Gastroesophageal sphincter (tissue), 3 donors: Measurements from ENCODE around the gene EIF4A3.

Experiments used
- EP300 ChIP-seq: sonication (generic); formaldehyde crosslinking; IDR thresholded peaks from one replicate; pipeline ENCODE4 v1.6.1; 2017; ENCODE audit warnings: antibody characterized with exemption, mild to moderate bottlenecking
- POLR2A ChIP-seq, 2 donors: fragments of 450-650 bp; IDR thresholded peaks; one replicate each; pipeline ENCODE4 v1.6.1; 2017; ENCODE audit warnings: antibody characterized with exemption in 2 of 2, mild to moderate bottlenecking in 2 of 2, moderate library complexity in 1 of 2
- POLR2AphosphoS5 ChIP-seq: sonication (generic); formaldehyde crosslinking; IDR thresholded peaks from one replicate; pipeline ENCODE4 v1.6.1; 2017; ENCODE audit warnings: antibody characterized with exemption
- TF ChIP-seq, protein P1 (sequence below), 4 experiments: fragments of 200-600 bp in 2 of 4; fragments of 450-650 bp in 2 of 4; sonication (generic) in 1 of 4; IDR thresholded peaks; one replicate each; pipeline ENCODE4 v1.5.1; 2017 to 2019; ENCODE audit warnings: antibody characterized with exemption in 4 of 4, mild to moderate bottlenecking in 2 of 4, moderate library complexity in 2 of 4

DNA sequence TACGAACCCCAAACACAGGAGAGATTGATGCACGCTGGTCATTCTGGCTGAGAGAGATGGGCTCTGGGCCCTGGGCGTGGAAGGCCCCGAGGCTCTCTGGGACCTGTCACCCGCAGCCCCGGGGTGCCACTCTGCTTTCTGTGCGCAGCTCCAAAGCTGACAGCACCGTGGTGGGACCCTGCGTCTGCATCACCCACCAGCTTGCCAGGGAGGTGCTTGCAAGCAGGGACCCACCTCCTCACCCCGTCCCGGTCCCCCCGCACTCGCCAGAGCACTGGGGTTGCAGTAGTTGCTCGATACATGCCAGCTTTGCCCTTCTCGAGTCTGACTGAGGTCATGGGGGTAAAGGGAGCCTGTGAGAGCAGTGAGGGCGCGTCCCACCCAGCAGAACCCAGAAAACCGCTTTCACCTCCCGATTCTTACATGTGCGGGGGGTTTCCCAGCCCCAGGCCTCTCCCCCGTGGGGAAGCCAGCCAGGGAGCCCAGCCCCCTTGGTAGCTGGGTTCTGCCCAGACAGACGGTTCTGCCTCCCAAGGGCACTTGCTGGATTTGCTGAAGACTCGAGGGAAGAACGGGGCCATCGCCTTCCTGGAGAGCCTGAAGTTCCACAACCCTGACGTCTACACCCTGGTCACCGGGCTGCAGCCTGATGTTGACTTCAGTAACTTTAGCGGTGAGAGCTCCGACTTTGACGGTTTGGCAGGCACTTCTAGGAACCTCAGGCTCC lies 35.4 kb upstream of the EIF4A3 start:
- TF ChIP-seq POLR2AphosphoS5 (no peak), POLR2A (IDR thresholded peaks at IDR 0.05) (no peak), EP300 (no peak)
- TF ChIP-seq, protein P1, sequence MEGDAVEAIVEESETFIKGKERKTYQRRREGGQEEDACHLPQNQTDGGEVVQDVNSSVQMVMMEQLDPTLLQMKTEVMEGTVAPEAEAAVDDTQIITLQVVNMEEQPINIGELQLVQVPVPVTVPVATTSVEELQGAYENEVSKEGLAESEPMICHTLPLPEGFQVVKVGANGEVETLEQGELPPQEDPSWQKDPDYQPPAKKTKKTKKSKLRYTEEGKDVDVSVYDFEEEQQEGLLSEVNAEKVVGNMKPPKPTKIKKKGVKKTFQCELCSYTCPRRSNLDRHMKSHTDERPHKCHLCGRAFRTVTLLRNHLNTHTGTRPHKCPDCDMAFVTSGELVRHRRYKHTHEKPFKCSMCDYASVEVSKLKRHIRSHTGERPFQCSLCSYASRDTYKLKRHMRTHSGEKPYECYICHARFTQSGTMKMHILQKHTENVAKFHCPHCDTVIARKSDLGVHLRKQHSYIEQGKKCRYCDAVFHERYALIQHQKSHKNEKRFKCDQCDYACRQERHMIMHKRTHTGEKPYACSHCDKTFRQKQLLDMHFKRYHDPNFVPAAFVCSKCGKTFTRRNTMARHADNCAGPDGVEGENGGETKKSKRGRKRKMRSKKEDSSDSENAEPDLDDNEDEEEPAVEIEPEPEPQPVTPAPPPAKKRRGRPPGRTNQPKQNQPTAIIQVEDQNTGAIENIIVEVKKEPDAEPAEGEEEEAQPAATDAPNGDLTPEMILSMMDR (IDR thresholded peaks at IDR 0.05) = no peak
